ENCODE data around the gene CHML.

Gene CHML

DNA sequence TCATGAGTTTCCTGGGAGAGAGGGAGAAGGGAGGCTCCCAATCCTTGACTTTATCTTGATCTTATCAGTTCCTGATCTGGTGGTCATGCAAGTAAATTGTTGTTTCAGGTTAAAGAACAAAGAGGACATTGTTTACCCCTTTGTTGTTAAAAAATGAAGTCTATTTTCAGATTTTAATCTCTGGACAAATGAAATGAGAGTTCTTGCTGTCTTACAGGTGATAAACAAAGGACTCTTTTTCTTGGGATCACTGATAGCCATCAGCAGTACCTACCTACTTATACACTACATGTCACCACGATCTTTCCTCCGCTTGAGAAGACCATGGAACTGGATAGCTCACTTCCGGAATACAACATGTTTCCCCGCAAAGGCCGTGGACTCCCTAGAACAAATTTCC is 48.4 kb downstream of the CHML start:
- no peak for DNase-seq (ENCODE audit: low read depth in 2 of 2, low spot score in 1 of 2)

DNA sequence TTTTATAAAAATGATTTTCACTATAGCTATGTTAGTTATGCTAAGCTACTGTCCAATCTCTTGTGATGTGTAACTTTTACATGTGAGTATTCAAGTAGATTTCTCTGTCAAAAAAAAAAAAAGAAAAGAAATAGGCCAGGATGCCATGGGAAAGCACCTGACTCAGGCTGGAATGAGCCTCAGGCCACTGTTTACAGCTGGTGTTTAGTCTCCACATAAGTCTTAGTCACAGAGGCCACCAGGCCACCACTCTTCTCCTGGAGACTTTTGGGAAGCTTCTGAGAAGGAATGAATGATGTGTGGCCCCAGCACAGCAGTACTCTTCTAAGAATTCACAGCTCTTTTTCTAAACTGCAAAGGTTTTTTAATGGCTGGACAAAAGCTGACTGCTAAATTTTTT is 48.9 kb downstream of the CHML start:
- DNase-seq (ENCODE audit: low read depth in 2 of 2, low spot score in 1 of 2), result no peak

DNA sequence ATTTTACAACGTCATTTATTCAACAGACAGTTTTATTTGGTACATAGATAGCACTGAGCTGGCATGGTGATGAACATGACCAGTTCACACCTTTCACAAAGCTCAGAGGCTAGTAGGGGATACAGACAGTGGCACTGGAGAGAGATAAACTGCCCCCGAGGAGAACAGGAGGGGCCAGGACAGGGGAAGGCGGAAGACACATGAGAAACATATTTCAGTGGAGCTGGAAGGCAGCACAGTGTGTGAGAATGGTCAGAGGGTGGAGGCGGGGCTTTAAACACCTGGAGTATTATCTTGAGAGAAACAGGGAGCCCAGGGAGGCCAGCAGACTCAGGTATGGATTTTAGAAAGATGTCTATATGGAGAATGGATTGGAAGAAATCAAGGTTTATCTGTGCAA is 49.5 kb downstream of the CHML start:
- DNase-seq (ENCODE audit: low read depth in 2 of 2, low spot score in 1 of 2), result no peak
